22Rv1 (cell line): ENCODE results near the gene MED10.

ENCODE experiments used
- CTCF ChIP-seq: fragments of 450-650 bp; IDR thresholded peaks from 2 replicates; pipeline ENCODE4 v1.5.1; 2017; ENCODE audit warnings: mild to moderate bottlenecking
- ZFX ChIP-seq: fragments of 450-650 bp; IDR thresholded peaks from 2 replicates; pipeline ENCODE4 v1.6.1; 2017; ENCODE audit warnings: antibody characterized with exemption, borderline replicate concordance

GRCh38 chr5:6397536-6398269 lies 19.4 kb upstream of the MED10 start:
- TF ChIP-seq CTCF (no peak), ZFX (no peak)
